ENCODE data around the gene GLG1.

Gene GLG1

GRCh38 chr16:74460542-74460941, 146.4 kb downstream of the GLG1 start:
- ATAC-seq = no peak
- no peak for TF ChIP-seq TOX (CRISPR knock-in tag; IDR thresholded peaks at IDR 0.05; ENCODE audit: borderline replicate concordance)
- no peak for TF ChIP-seq ZNF8 (CRISPR knock-in tag; IDR thresholded peaks at IDR 0.05)
- no peak for TF ChIP-seq ARNTL (CRISPR knock-in tag; IDR thresholded peaks at IDR 0.05; ENCODE audit: borderline replicate concordance, low read depth)
- TF ChIP-seq RARB (CRISPR knock-in tag; IDR thresholded peaks at IDR 0.05) = no peak
- no peak for TF ChIP-seq CSDC2 (CRISPR knock-in tag; IDR thresholded peaks at IDR 0.05)
- TF ChIP-seq PPARA (CRISPR knock-in tag; IDR thresholded peaks at IDR 0.05; ENCODE audit: borderline replicate concordance) = no peak
- TF ChIP-seq OSR1 (CRISPR knock-in tag; IDR thresholded peaks at IDR 0.05) = no peak
- no peak for TF ChIP-seq PATZ1 (CRISPR knock-in tag; IDR thresholded peaks at IDR 0.05; ENCODE audit: borderline replicate concordance)
- TF ChIP-seq TCF4 (CRISPR knock-in tag; IDR thresholded peaks at IDR 0.05; ENCODE audit: borderline replicate concordance) = no peak
- TF ChIP-seq ESRRG (CRISPR knock-in tag; IDR thresholded peaks at IDR 0.05) = no peak
- TF ChIP-seq ZNF565 (CRISPR knock-in tag; conservative IDR thresholded peaks at IDR 0.05; ENCODE audit: low read depth) = no peak
- TF ChIP-seq ZFP30 (CRISPR knock-in tag; IDR thresholded peaks at IDR 0.05) = no peak
- TF ChIP-seq ZC3H10 (CRISPR knock-in tag; IDR thresholded peaks at IDR 0.05) = no peak
- TF ChIP-seq ZNF70 (CRISPR knock-in tag; IDR thresholded peaks at IDR 0.05) = no peak
- TF ChIP-seq BACH2 (CRISPR knock-in tag; IDR thresholded peaks at IDR 0.05; ENCODE audit: borderline replicate concordance) = no peak

- no peak for ATAC-seq
- TF ChIP-seq TOX (CRISPR knock-in tag; IDR thresholded peaks at IDR 0.05; ENCODE audit: borderline replicate concordance) = no peak
- TF ChIP-seq TSHZ2 (CRISPR knock-in tag; IDR thresholded peaks at IDR 0.05) = no peak
- no peak for TF ChIP-seq PPARA (CRISPR knock-in tag; IDR thresholded peaks at IDR 0.05; ENCODE audit: borderline replicate concordance)
- no peak for TF ChIP-seq BACH2 (CRISPR knock-in tag; IDR thresholded peaks at IDR 0.05; ENCODE audit: borderline replicate concordance)
- TF ChIP-seq, protein P1, sequence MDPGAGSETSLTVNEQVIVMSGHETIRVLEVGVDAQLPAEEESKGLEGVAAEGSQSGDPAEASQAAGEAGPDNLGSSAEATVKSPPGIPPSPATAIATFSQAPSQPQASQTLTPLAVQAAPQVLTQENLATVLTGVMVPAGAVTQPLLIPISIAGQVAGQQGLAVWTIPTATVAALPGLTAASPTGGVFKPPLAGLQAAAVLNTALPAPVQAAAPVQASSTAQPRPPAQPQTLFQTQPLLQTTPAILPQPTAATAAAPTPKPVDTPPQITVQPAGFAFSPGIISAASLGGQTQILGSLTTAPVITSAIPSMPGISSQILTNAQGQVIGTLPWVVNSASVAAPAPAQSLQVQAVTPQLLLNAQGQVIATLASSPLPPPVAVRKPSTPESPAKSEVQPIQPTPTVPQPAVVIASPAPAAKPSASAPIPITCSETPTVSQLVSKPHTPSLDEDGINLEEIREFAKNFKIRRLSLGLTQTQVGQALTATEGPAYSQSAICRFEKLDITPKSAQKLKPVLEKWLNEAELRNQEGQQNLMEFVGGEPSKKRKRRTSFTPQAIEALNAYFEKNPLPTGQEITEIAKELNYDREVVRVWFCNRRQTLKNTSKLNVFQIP (CRISPR knock-in tag; IDR thresholded peaks at IDR 0.05; ENCODE audit: borderline replicate concordance, low read depth) = no peak
- TF ChIP-seq ARNTL (CRISPR knock-in tag; IDR thresholded peaks at IDR 0.05; ENCODE audit: borderline replicate concordance, low read depth) = no peak
- TF ChIP-seq, protein P2, sequence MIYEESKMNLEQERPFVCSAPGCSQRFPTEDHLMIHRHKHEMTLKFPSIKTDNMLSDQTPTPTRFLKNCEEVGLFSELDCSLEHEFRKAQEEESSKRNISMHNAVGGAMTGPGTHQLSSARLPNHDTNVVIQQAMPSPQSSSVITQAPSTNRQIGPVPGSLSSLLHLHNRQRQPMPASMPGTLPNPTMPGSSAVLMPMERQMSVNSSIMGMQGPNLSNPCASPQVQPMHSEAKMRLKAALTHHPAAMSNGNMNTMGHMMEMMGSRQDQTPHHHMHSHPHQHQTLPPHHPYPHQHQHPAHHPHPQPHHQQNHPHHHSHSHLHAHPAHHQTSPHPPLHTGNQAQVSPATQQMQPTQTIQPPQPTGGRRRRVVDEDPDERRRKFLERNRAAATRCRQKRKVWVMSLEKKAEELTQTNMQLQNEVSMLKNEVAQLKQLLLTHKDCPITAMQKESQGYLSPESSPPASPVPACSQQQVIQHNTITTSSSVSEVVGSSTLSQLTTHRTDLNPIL (CRISPR knock-in tag; IDR thresholded peaks at IDR 0.05; ENCODE audit: low read depth) = no peak
Measured at GRCh38 chr16:74456290-74456625, 150.7 kb downstream of the GLG1 start.

GRCh38 chr16:74455619-74456289, 151.2 kb downstream of the GLG1 start:
- no peak for ATAC-seq
- TF ChIP-seq, protein P1 (CRISPR knock-in tag; IDR thresholded peaks at IDR 0.05; ENCODE audit: borderline replicate concordance, low read depth) = no peak
- no peak for TF ChIP-seq ZFP3 (CRISPR knock-in tag; IDR thresholded peaks at IDR 0.05)
- TF ChIP-seq ZNF8 (CRISPR knock-in tag; IDR thresholded peaks at IDR 0.05) = no peak
- no peak for TF ChIP-seq ZFP30 (CRISPR knock-in tag; IDR thresholded peaks at IDR 0.05)
- no peak for TF ChIP-seq ESRRG (CRISPR knock-in tag; IDR thresholded peaks at IDR 0.05)
- no peak for TF ChIP-seq TSHZ2 (CRISPR knock-in tag; IDR thresholded peaks at IDR 0.05)
- TF ChIP-seq TCF4 (CRISPR knock-in tag; IDR thresholded peaks at IDR 0.05; ENCODE audit: borderline replicate concordance) = no peak
- TF ChIP-seq PPARA (CRISPR knock-in tag; IDR thresholded peaks at IDR 0.05; ENCODE audit: borderline replicate concordance) = no peak
- TF ChIP-seq SNAI2 (CRISPR knock-in tag; IDR thresholded peaks at IDR 0.05) = no peak
- no peak for TF ChIP-seq CSDC2 (CRISPR knock-in tag; IDR thresholded peaks at IDR 0.05)
- TF ChIP-seq TOX (CRISPR knock-in tag; IDR thresholded peaks at IDR 0.05; ENCODE audit: borderline replicate concordance) = no peak
- TF ChIP-seq, protein P3, sequence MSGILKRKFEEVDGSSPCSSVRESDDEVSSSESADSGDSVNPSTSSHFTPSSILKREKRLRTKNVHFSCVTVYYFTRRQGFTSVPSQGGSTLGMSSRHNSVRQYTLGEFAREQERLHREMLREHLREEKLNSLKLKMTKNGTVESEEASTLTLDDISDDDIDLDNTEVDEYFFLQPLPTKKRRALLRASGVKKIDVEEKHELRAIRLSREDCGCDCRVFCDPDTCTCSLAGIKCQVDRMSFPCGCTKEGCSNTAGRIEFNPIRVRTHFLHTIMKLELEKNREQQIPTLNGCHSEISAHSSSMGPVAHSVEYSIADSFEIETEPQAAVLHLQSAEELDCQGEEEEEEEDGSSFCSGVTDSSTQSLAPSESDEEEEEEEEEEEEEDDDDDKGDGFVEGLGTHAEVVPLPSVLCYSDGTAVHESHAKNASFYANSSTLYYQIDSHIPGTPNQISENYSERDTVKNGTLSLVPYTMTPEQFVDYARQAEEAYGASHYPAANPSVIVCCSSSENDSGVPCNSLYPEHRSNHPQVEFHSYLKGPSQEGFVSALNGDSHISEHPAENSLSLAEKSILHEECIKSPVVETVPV (CRISPR knock-in tag; IDR thresholded peaks at IDR 0.05) = no peak

Measured in SK-N-SH treated with all-trans-retinoic acid at 6 μM for 48 hours (cell line).